ENCODE results near the gene ZNF519. TPM values are rescaled to one million over a fixed set of nuclear protein-coding genes. Genes with fewer than 3 reads are reported as not detected.

ZNF519 gene
- polyA plus RNA-seq, 3 donors, result 0.52 to 1.7 (median 0.63) TPM

- intact Hi-C loops (cut with micrococcal nuclease), result loop anchor here in 1 of 2 donors (10.0 kb wide), 1 partner anchor 265 kb away; the partner anchor contains the start of gene MC5R
Observed at GRCh38 chr18:14089781-14090180, 42.5 kb downstream of the ZNF519 start.

GRCh38 chr18:14089191-14089590 lies 43.0 kb downstream of the ZNF519 start:
- no peak overlapping the region for H3K4me3 ChIP-seq (replicated peaks in 1 of 3; ENCODE audit: low read depth in 2 of 3, low read length in 3 of 3)
- H3K4me3 Mint-ChIP-seq, result no peak overlapping the region
- DNase-seq, result no peak
- H3K27me3 Mint-ChIP-seq (ENCODE audit: low read depth in 3 of 3), result no peaks in the 10 kb centered on the region
- no peaks in the 10 kb centered on the region for H3K27me3 ChIP-seq (ENCODE audit: control insufficient read depth in 2 of 2, insufficient read depth in 2 of 2, low read length in 2 of 2)
- H3K36me3 Mint-ChIP-seq, result no peaks in the 10 kb centered on the region
- no peaks in the 10 kb centered on the region for H3K36me3 ChIP-seq (replicated peaks in 1 of 2; ENCODE audit: control insufficient read depth in 1 of 2, insufficient read depth in 2 of 2, low read length in 2 of 2)
- H3K4me2 ChIP-seq (replicated peaks; ENCODE audit: extremely low read depth, low read length, poor library complexity, severe bottlenecking), result no peak overlapping the region
- no peaks in the 10 kb centered on the region for H3K4me1 Mint-ChIP-seq
- no peaks in the 10 kb centered on the region for H3K4me1 ChIP-seq (ENCODE audit: control insufficient read depth in 1 of 2, insufficient read depth in 2 of 2, low read length in 2 of 2)
- H3K9me3 Mint-ChIP-seq, result no peaks in the 10 kb centered on the region
- H3K27ac Mint-ChIP-seq, result no peak overlapping the region
- TF ChIP-seq CTCF (IDR thresholded peaks at IDR 0.05), result no peak
- no peak overlapping the region for H3K27ac ChIP-seq (ENCODE audit: low read depth in 1 of 2, low read length in 2 of 2)
- H3K9ac ChIP-seq (ENCODE audit: insufficient read depth, low read length, poor library complexity, severe bottlenecking), result no peak overlapping the region
- no peak overlapping the region for H2AFZ ChIP-seq (ENCODE audit: insufficient read depth, low read depth, low read length, poor library complexity, severe bottlenecking)
- intact Hi-C loops (cut with micrococcal nuclease), result loop anchor here in 1 of 2 donors (10.0 kb wide), 1 partner anchor 264 kb away; the partner anchor contains the start of gene MC5R
- no peaks in the 10 kb centered on the region for H4K20me1 ChIP-seq (ENCODE audit: insufficient read depth, low read length)
- no CpG with 5 or more reads among the region's 2 CpGs for WGBS (ENCODE audit: insufficient coverage)
- H3K79me2 ChIP-seq (ENCODE audit: insufficient read depth, low read length), result no peaks in the 10 kb centered on the region
- H3K9me3 ChIP-seq (replicated peaks in 1 of 2; ENCODE audit: control insufficient read depth in 1 of 2, insufficient read depth in 1 of 2, low read length in 2 of 2), result no peaks in the 10 kb centered on the region

More at GRCh38 chr18:14089781-14090180, 42.5 kb downstream of the ZNF519 start:
- no peak for DNase-seq
- no peak overlapping the region for H3K4me3 ChIP-seq (replicated peaks in 1 of 3; ENCODE audit: low read depth in 2 of 3, low read length in 3 of 3)
- 94% methylated on average over 6 of the region's 10 CpGs for WGBS (ENCODE audit: insufficient coverage)
- no peaks in the 10 kb centered on the region for H3K4me1 ChIP-seq (ENCODE audit: control insufficient read depth in 1 of 2, insufficient read depth in 2 of 2, low read length in 2 of 2)
- no peak overlapping the region for H2AFZ ChIP-seq (ENCODE audit: insufficient read depth, low read depth, low read length, poor library complexity, severe bottlenecking)
- no peaks in the 10 kb centered on the region for H3K79me2 ChIP-seq (ENCODE audit: insufficient read depth, low read length)
- H3K36me3 ChIP-seq (replicated peaks in 1 of 2; ENCODE audit: control insufficient read depth in 1 of 2, insufficient read depth in 2 of 2, low read length in 2 of 2), result no peaks in the 10 kb centered on the region
- H3K9ac ChIP-seq (ENCODE audit: insufficient read depth, low read length, poor library complexity, severe bottlenecking), result no peak overlapping the region
- H3K27me3 Mint-ChIP-seq (ENCODE audit: low read depth in 3 of 3), result no peaks in the 10 kb centered on the region
- TF ChIP-seq CTCF (IDR thresholded peaks at IDR 0.05), result no peak
- no peaks in the 10 kb centered on the region for H3K9me3 Mint-ChIP-seq
- H3K27ac Mint-ChIP-seq, result no peak overlapping the region
- no peak overlapping the region for H3K4me2 ChIP-seq (replicated peaks; ENCODE audit: extremely low read depth, low read length, poor library complexity, severe bottlenecking)
- H3K27ac ChIP-seq (ENCODE audit: low read depth in 1 of 2, low read length in 2 of 2), result no peak overlapping the region
- H3K36me3 Mint-ChIP-seq, result no peaks in the 10 kb centered on the region
- no peak overlapping the region for H3K4me3 Mint-ChIP-seq
- no peaks in the 10 kb centered on the region for H3K27me3 ChIP-seq (ENCODE audit: control insufficient read depth in 2 of 2, insufficient read depth in 2 of 2, low read length in 2 of 2)
- H3K4me1 Mint-ChIP-seq, result no peaks in the 10 kb centered on the region
- no peaks in the 10 kb centered on the region for H4K20me1 ChIP-seq (ENCODE audit: insufficient read depth, low read length)
- no peaks in the 10 kb centered on the region for H3K9me3 ChIP-seq (replicated peaks in 1 of 2; ENCODE audit: control insufficient read depth in 1 of 2, insufficient read depth in 1 of 2, low read length in 2 of 2)

Data from CD14-positive monocyte (primary cell).